ENCODE data around the gene AGXT.

Gene AGXT

GRCh38 chr2:240886678-240887609 lies 18.3 kb downstream of the AGXT start:
- DNase-seq = no peak

- no peak for DNase-seq
Observed at GRCh38 chr2:240887631-240888030, 19.0 kb downstream of the AGXT start.

GRCh38 chr2:240888130-240888889 lies 19.7 kb downstream of the AGXT start:
- no peak for DNase-seq

GRCh38 chr2:240888890-240889573 lies 20.4 kb downstream of the AGXT start:
- no peak for DNase-seq

- no peak for DNase-seq
Observed at GRCh38 chr2:240889601-240890560, 21.3 kb downstream of the AGXT start.

GRCh38 chr2:240890691-240891090 lies 22.1 kb downstream of the AGXT start:
- DNase-seq = no peak

GRCh38 chr2:240891492-240892340 lies 23.1 kb downstream of the AGXT start:
- no peak for DNase-seq

- DNase-seq = no peak
Observed at GRCh38 chr2:240892356-240892755, 23.7 kb downstream of the AGXT start.

GRCh38 chr2:240892925-240893324 lies 24.3 kb downstream of the AGXT start:
- DNase-seq = no peak

- DNase-seq = no peak
Observed at GRCh38 chr2:240893363-240893844, 24.8 kb downstream of the AGXT start.

GRCh38 chr2:240894006-240894405 lies 25.4 kb downstream of the AGXT start:
- no peak for DNase-seq

- DNase-seq = no peak
Observed at GRCh38 chr2:240894836-240895558, 26.4 kb downstream of the AGXT start.

GRCh38 chr2:240895656-240896388 lies 27.2 kb downstream of the AGXT start, which contains the start of gene MAB21L4:
TSS of gene MAB21L4 (minus strand) at chr2:240896156. CDS start at chr2:240895997, 159 bp downstream.
- DNase-seq = no peak

- no peak for DNase-seq
Observed at GRCh38 chr2:240896394-240896793, 27.8 kb downstream of the AGXT start.

- no peak for DNase-seq
Observed at GRCh38 chr2:240896871-240897692, 28.5 kb downstream of the AGXT start.

- no peak for DNase-seq
Observed at GRCh38 chr2:240898108-240898730, 29.6 kb downstream of the AGXT start.

- no peak for DNase-seq
Observed at GRCh38 chr2:240898731-240899467, 30.3 kb downstream of the AGXT start.

Data from SW 1271 (cell line).